ENCODE data around the gene PPRC1.
A peak's percentile ranks its signal among the peaks of the same experiment; 100 is the strongest.

PPRC1 gene

GRCh38 chr10:102117391-102118159 lies 15.3 kb upstream of the PPRC1 start:
- peak; percentile 51 for DNase-seq (ENCODE audit: low read depth)

DNA sequence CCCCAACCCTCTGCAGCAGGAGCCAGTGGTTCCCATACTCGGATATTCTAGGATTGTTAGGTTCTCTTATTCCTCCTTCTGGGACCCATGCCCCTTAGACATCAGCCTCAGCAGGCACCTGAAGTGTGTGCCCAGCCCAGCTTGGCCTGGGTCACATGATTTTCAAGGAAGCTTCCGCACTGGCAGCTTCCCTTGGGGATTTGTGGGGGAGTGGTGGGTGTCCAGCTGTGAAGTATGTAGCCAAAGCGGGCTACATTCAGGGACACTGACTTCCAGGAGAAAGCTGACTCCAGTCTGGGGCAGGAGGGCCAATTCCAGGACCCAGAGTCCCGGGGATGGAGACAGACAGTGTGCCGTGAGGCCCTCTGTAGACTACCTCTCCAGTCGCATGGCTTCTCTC lies 14.0 kb upstream of the PPRC1 start:
- no peak for DNase-seq (ENCODE audit: low read depth)

DNA sequence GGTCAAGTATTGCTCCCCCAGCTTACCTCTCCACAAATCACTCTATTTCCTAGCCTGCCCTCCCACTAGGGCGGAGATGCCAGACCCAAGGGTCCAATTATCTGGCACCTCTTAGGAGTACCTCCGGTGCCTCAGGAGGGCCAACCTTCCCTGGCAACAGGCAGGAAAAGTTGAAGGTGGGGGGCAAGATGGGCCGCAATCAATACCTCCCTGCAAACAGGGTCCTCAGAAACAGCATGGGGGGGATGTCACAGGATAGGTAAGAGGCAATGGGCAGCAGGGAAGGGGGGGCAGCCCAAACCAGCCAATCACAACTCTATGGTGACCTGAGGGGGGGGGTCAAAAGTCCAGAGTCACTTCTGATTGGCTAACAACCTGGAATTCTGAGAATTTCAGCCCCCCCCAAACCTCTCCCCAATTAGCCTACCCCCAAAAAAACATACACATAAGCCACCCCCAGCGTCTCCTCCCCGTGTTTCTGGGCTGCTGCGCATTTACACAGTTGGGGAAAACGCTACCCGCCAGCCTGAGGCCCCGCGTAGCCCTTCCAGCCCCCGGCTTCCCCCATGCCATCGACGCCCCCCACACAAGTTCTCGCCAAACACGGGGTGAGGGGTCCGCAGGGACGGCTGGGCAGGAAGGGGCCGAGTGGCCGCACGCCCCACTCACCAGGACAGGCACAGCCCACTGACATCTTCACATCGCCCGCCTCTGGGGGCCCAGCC lies 13.3 kb upstream of the PPRC1 start:
- DNase-seq (ENCODE audit: low read depth), result peak; percentile 72

DNA sequence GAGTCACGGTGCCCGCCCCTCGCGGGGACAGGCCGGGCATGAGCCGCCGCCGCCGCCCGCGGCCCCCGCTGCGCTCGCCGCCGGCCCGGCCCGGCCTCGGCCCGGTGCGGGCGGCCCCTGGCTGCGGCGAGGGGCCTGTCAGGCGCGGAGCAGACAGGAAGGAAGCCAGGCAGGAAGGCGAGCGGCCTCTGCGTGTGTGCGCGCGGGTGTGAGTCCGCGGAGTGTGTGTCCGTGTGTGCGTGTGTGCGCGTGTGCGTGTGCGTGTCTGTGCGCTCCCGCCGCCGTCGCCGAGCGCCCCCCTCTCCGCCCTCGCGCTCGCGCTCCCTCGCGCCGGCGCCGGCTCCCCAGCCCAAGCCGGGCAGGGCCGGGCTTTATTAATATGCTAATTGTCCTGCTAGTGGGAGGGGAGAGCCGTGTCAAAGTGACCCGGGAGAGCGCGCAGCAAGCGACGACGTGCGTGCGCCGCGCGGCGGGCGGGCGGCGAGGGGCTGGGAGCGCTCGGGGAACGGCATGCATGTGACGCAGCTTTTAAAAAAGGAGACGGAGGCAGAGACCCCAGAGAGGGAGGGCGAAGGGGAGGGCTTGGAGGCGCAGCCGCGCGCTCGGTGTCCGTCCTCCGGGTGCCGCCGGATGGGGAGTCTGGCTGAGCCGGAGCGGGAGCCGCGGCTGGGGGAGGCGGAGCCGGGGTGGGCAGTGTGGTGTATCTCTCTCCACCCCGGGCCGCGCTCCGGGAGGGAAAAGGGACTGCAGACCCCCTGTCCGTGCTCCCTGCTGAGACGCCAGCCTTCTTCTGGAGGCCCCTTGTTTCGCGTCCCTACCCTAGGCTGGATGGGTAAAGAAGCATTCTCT lies 12.5 kb upstream of the PPRC1 start, which contains the start of gene LDB1:
Gene LDB1 (minus strand): TSS at position 227 of the 849 bp plus-strand sequence. CDS start 258 bp downstream, outside the sequence.
- DNase-seq (ENCODE audit: low read depth), result peak; percentile 78

GRCh38 chr10:102120991-102121738 lies 11.7 kb upstream of the PPRC1 start:
- DNase-seq (ENCODE audit: low read depth), result peak; percentile 57

GRCh38 chr10:102121739-102122372 lies 11.0 kb upstream of the PPRC1 start:
- no peak for DNase-seq (ENCODE audit: low read depth)

DNA sequence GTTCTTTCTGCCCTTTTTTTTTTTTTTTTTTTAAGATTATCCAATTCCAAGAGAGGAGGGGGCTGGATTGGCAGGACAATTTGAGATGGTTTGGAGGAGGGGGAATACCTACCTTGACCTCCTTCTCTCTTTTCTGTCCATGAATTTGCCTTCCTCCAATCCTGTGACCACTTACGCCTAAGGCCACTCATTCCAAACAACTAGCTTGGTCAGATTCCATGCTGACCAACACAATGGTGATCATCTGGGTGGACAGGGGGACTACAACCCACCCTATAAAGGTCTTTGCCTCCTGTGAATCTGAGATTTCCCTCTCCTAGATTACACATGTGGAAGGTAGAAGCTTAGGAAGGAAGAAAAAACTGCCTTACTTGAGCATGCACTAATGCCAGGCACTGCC lies 10.4 kb upstream of the PPRC1 start:
- no peak for DNase-seq (ENCODE audit: low read depth)

DNA sequence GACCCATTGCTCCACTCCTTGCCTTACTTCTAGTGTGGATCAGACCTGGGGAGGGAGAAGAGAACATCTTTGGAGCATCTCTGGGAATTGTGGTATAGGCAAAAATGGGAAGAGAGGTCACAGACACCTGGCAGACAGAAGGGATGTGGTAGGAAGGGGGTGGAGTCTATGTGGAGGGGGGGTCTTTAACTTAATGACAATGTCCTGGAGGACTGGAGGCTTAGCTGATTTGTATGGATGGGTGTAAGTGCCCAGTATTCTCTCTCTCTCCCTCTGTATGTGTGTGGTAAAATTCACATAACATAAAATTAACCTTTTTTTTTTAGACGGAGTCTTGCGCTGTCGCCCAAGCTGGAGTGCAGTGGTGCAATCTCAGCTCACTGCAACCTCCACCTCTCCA lies 9.6 kb upstream of the PPRC1 start:
- DNase-seq (ENCODE audit: low read depth), result no peak

DNA sequence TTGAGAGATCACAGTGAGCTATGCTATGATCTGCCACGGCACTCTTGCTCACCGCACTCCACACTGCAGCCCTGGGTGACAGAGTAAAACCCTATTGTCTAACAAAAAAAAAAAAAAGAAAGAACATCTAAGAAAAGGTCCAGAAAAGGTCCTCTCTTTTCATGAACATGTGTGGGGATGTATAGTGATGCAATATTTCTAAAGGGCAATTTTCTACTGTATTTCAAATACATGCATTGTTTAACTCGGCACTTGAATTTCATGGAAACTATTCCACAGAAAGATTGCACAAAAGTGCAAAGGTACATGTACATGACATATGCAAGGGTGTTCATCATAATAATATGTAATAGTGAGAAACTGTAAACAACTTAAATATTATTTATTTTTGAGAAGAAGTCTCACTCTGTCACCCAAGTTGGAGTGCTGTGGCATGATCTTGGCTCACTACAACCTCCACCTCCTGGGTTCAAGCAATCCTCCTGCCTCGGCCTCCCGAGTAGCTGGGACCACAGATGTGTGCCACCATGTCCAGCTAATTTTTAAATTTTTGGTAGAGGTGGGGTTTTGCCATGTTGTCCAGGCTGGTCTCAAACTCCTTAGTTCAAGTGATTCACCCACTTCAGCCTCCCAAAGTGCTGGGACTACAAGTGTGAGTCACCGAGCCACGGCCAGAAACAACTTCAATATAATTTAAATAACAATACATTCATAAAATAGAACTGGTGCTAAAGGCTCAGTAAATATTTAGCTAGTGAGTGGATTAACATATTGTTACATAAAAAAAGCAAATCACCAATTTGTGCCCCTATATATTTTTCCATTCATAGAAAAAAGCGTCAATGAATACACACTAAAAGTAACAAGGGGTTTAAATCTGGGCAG lies 1.3 kb upstream of the PPRC1 start:
- DNase-seq (ENCODE audit: low read depth), result peak; percentile 84

- DNase-seq (ENCODE audit: low read depth), result no peak
These were observed 662 bp upstream of the PPRC1 start for GRCh38 chr10:102132193-102132562.

DNA sequence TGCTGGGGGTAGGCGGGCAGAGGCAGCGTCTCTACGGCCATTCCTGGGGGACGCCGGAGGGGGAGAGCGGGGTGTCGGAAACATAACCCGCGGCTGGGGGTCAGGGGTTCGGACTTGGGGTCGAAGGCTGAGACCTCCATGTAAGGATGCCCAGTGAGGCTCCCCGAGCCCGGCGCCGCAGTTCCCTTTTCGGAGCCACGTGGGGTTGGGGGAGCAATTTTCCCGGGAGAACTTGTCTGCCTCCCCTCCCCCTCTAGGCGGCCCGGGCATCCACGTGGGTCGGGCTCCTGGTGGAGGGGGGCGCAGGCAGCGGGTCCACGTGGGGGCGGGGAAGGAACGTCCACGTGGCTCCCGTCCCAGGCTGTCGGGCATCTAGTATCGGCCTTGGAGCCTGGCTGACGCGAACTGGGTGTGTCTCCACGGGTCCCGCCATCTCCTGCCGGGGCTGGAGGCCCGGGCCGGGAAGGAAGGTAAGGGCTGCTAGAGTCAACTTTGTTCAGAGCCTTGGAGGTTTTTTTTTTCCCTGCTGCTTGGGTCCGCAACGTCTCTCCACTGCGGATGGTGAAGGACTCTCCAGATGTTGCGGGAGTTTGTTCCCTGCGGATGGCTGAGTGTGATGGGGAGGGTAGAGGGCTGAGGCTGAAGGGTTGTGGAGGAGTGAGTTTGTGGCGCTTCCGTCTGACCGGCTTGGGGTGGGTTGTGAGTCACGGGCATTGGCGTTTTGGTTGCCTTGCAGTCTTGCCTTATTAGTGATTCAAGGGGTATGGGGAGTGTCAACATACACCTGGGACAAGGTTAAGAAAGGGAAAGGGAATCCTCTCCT lies 744 bp downstream of the PPRC1 start:
- peak; percentile 90 for DNase-seq (ENCODE audit: low read depth)

GRCh38 chr10:102134416-102134815 lies 1.6 kb downstream of the PPRC1 start:
- no peak for DNase-seq (ENCODE audit: low read depth)

- no peak for DNase-seq (ENCODE audit: low read depth)
These were observed 3.2 kb downstream of the PPRC1 start for GRCh38 chr10:102135956-102136526.

DNA sequence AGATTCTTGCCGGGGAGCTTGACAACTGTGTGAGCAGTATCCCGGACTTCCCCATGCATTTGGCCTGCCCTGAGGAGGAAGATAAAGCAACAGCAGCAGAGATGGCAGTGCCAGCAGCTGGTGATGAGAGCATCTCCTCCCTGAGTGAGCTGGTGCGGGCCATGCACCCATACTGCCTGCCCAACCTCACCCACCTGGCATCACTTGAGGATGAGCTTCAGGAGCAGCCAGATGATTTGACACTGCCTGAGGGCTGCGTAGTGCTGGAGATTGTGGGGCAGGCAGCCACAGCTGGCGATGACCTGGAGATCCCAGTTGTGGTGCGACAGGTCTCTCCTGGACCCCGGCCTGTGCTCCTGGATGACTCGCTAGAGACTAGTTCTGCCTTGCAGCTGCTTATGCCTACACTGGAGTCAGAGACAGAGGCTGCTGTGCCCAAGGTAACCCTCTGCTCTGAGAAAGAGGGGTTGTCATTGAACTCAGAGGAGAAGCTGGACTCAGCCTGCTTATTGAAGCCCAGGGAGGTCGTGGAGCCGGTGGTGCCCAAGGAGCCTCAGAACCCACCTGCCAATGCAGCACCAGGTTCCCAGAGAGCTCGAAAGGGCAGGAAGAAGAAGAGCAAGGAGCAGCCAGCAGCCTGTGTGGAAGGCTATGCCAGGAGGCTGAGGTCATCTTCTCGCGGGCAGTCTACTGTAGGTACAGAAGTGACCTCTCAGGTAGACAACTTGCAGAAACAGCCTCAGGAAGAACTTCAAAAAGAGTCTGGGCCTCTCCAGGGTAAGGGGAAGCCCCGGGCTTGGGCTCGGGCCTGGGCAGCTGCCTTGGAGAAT lies 6.7 kb downstream of the PPRC1 start:
- no peak for DNase-seq (ENCODE audit: low read depth)

DNA sequence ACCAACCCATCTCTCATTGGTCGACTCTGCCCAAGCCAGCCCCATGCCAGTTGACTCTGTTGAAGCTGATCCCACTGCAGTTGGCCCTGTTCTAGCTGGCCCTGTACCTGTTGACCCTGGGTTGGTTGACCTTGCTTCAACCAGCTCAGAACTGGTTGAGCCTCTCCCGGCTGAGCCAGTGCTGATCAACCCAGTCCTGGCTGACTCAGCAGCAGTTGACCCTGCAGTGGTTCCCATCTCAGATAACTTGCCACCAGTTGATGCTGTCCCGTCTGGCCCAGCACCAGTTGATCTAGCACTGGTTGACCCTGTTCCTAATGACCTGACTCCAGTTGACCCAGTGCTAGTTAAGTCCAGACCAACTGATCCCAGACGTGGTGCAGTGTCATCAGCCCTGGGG lies 7.4 kb downstream of the PPRC1 start:
- no peak for DNase-seq (ENCODE audit: low read depth)

- no peak for DNase-seq (ENCODE audit: low read depth)
These were observed 8.2 kb downstream of the PPRC1 start for GRCh38 chr10:102140913-102141540.

DNA sequence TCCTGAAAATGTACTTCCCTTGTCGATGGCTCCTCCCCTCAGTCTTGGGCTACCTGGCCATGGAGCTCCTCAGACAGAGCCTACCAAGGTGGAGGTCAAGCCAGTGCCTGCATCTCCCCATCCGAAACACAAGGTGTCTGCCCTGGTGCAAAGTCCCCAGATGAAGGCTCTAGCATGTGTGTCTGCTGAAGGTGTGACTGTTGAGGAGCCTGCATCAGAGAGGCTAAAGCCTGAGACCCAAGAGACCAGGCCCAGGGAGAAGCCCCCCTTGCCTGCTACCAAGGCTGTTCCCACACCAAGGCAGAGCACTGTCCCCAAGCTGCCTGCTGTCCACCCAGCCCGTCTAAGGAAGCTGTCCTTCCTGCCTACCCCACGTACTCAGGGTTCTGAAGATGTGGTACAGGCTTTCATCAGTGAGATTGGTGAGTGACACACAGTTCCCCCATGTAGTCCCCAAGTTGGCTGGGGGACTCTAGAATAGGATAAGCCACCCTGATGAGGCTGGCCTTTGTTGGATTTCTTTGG lies 8.8 kb downstream of the PPRC1 start:
- DNase-seq (ENCODE audit: low read depth), result no peak
